ENCODE measurements around the gene MPDU1. TPM values are rescaled to one million over a fixed set of nuclear protein-coding genes. Genes with fewer than 3 reads are reported as not detected.

MPDU1 gene
- total RNA-seq, 1 donor from 2014 or later = 60.2 TPM

- peak overlapping the region; percentile 18 for H3K4me3 Mint-ChIP-seq (ENCODE audit: unreplicated experiment)
- peaks cover 10% of the 10 kb centered on the region for H3K27me3 Mint-ChIP-seq (ENCODE audit: unreplicated experiment)
- H3K4me1 Mint-ChIP-seq (ENCODE audit: low read depth, unreplicated experiment) = peaks cover 12% of the 10 kb centered on the region
- no peak for DNase-seq
- H3K27ac Mint-ChIP-seq (ENCODE audit: unreplicated experiment) = peak overlapping the region; percentile 2
- H3K36me3 Mint-ChIP-seq (ENCODE audit: unreplicated experiment) = no peaks in the 10 kb centered on the region
- H3K9me3 Mint-ChIP-seq (ENCODE audit: unreplicated experiment) = peaks cover 12% of the 10 kb centered on the region
- no peak for TF ChIP-seq CTCF (IDR thresholded peaks at IDR 0.05; ENCODE audit: partially characterized antibody, unreplicated experiment)
Measured at GRCh38 chr17:7570351-7570750, 13.3 kb upstream of the MPDU1 start.

GRCh38 chr17:7572338-7572587, 11.4 kb upstream of the MPDU1 start:
- Mint-ChIP-seq H3K36me3 (ENCODE audit: unreplicated experiment) (peaks cover 4% of the 10 kb centered on the region), H3K4me1 (ENCODE audit: low read depth, unreplicated experiment) (peaks cover 23% of the 10 kb centered on the region)

DNA sequence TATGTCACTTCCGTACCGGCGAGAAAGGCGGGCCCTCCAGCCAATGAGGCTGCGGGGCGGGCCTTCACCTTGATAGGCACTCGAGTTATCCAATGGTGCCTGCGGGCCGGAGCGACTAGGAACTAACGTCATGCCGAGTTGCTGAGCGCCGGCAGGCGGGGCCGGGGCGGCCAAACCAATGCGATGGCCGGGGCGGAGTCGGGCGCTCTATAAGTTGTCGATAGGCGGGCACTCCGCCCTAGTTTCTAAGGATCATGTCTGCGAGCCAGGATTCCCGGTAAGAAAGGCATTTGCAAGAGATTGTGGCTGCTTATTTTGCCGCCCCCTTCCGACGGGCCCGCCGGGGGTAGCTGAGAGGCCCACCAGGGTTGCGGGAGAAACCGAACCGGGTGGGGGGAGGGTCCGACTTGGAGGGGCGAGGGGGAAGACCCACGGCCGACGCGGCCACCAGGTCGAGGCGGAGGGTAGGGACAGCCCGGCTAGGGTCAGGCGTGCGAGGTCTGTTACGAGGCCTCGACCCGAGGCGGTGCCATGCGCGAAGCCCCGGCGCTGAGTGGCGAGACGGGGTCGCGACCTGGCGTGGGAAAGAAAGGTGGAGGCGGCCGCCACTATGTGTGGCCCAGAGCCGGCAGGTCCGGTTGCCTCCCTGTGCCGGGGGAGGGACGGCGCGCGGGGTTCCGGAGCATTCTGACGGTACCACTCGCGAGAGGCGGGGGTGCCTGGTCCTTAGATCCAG, 10.9 kb upstream of the MPDU1 start:
- H3K27me3 Mint-ChIP-seq (ENCODE audit: unreplicated experiment) = peaks cover 10% of the 10 kb centered on the region
- peak overlapping the region; percentile 98 for H3K4me3 Mint-ChIP-seq (ENCODE audit: unreplicated experiment)
- TF ChIP-seq CTCF (IDR thresholded peaks at IDR 0.05; ENCODE audit: partially characterized antibody, unreplicated experiment) = no peak
- DNase-seq = peak; percentile 99
- H3K27ac Mint-ChIP-seq (ENCODE audit: unreplicated experiment) = peak overlapping the region; percentile 97
- H3K36me3 Mint-ChIP-seq (ENCODE audit: unreplicated experiment) = peaks cover 4% of the 10 kb centered on the region
- peaks cover 23% of the 10 kb centered on the region for H3K4me1 Mint-ChIP-seq (ENCODE audit: low read depth, unreplicated experiment)
- peaks cover 14% of the 10 kb centered on the region for H3K9me3 Mint-ChIP-seq (ENCODE audit: unreplicated experiment)

More at GRCh38 chr17:7572338-7572587, 11.4 kb upstream of the MPDU1 start:
- no peak for TF ChIP-seq CTCF (IDR thresholded peaks at IDR 0.05; ENCODE audit: partially characterized antibody, unreplicated experiment)
- peaks cover 10% of the 10 kb centered on the region for H3K27me3 Mint-ChIP-seq (ENCODE audit: unreplicated experiment)
- peak overlapping the region; percentile 97 for H3K27ac Mint-ChIP-seq (ENCODE audit: unreplicated experiment)
- peak overlapping the region; percentile 98 for H3K4me3 Mint-ChIP-seq (ENCODE audit: unreplicated experiment)
- peaks cover 14% of the 10 kb centered on the region for H3K9me3 Mint-ChIP-seq (ENCODE audit: unreplicated experiment)
- DNase-seq = no peak

- peak overlapping the region; percentile 98 for H3K4me3 Mint-ChIP-seq (ENCODE audit: unreplicated experiment)
- peaks cover 28% of the 10 kb centered on the region for H3K4me1 Mint-ChIP-seq (ENCODE audit: low read depth, unreplicated experiment)
- peaks cover 14% of the 10 kb centered on the region for H3K9me3 Mint-ChIP-seq (ENCODE audit: unreplicated experiment)
- peaks cover 10% of the 10 kb centered on the region for H3K27me3 Mint-ChIP-seq (ENCODE audit: unreplicated experiment)
- peak; percentile 93 for DNase-seq
- H3K36me3 Mint-ChIP-seq (ENCODE audit: unreplicated experiment) = peaks cover 4% of the 10 kb centered on the region
- peak overlapping the region; percentile 98 for H3K27ac Mint-ChIP-seq (ENCODE audit: unreplicated experiment)
- no peak for TF ChIP-seq CTCF (IDR thresholded peaks at IDR 0.05; ENCODE audit: partially characterized antibody, unreplicated experiment)
Measured at GRCh38 chr17:7573324-7574080, 10.2 kb upstream of the MPDU1 start.

Data from glutamatergic neuron (in vitro differentiated cells).